ENCODE results near the gene AHNAK. TPM values are rescaled to one million over a fixed set of nuclear protein-coding genes. Genes with fewer than 3 reads are reported as not detected.

Gene AHNAK
- total and polyA plus RNA-seq, 2 donors: 35.8 to 40.1 TPM

GRCh38 chr11:62398011-62398994, 148.3 kb downstream of the AHNAK start:
- no peak overlapping the region for H3K4me3 ChIP-seq (ENCODE audit: low read length in 2 of 2)
- DNase-seq (ENCODE audit: low read depth in 6 of 9, low spot score in 9 of 9): peak in 1 of 9 donors; percentile 39
- H3K36me3 ChIP-seq (ENCODE audit: control insufficient read depth in 2 of 2, insufficient read depth in 2 of 2, low read length in 1 of 2): no peaks in the 10 kb centered on the region
- peaks cover 12 to 56% of the 10 kb centered on the region in 2 donors for H3K4me1 ChIP-seq (ENCODE audit: control insufficient read depth in 2 of 2, insufficient read depth in 2 of 2, low read length in 2 of 2)
- H3K9me3 ChIP-seq (ENCODE audit: control insufficient read depth in 2 of 2, insufficient read depth in 1 of 2, low read length in 1 of 2): no peaks in the 10 kb centered on the region
- WGBS: 54% methylated on average over 22 of the region's 22 CpGs
- no peaks in the 10 kb centered on the region for H3K27me3 ChIP-seq (ENCODE audit: control insufficient read depth in 2 of 2, insufficient read depth in 1 of 2, low read length in 1 of 2)
- peak overlapping the region in 1 of 2 donors; percentile 36 for H3K27ac ChIP-seq (ENCODE audit: low read depth in 1 of 2, low read length in 1 of 2)

DNA sequence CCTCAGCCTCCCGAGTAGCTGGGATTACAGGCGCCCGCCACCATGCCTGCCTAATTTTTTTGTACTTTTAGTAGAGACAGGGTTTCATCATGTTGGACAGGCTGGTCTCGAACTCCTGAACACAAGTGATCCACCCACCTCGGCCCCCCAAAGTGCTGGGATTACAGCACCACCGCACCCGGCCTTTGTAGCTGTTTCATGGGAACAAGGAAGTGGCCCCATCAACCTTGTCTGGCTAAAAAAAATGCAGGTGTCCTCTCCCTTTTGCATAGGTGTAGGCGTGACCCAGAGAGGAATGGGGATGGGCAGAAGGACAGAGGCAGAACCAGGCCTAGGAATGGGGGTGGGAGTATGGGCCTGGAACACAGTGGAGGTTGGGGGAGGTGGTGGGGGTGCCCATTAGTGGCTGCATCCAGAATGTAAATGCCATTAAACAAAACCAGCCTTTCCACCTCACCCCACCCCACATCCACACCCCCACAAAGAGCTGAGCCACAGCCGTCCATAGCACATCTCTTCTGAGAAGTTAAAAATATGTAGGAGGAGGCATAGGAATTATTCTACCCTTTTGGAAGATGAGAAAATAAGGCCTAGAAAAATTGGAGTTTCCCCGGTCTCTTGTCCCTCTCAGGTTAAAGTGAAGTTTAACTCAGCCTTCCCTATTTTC, 150.6 kb downstream of the AHNAK start:
- Histone ChIP-seq H3K27ac (ENCODE audit: low read depth in 1 of 2, low read length in 1 of 2) (no peak overlapping the region), H3K4me1 (ENCODE audit: control insufficient read depth in 2 of 2, insufficient read depth in 2 of 2, low read length in 2 of 2) (peaks cover 0 to 39% of the 10 kb centered on the region in 2 donors), H3K9me3 (ENCODE audit: control insufficient read depth in 2 of 2, insufficient read depth in 1 of 2, low read length in 1 of 2) (no peaks in the 10 kb centered on the region)

DNA sequence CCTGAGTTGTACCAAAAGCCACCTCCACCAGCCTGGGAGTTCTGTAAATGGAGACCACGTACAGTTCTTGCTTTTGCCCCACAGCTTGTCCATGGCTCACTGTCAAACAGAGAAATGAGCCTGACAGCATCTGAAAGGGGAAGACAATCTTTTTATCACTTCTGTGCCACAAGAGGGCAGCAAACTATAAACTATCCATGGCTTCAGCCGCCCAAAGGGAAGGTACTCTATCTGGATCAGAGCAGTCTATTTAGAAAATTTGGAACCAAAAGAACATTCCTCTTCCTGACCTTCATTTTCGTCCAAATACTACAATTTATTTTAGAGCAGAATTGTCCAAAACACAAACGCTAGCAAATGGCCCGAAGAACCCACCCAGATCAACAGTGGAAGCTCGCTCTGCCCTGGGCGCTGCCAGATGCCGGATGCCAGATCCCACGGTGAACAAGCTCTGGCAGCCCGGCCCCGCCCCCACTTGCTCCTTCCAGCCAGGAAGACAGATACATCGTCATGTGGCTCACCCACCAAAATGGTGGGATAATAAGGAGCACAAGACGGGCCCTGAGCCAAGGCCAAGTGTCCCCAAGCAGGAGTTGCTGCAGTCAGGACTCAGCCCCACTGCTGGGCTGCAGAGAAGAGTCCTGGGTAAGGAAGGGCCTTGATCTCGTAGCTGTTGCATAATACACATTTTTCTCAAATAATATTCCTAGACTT, 151.6 kb downstream of the AHNAK start:
- DNase-seq (ENCODE audit: low read depth in 6 of 9, low spot score in 9 of 9): peak; percentile 38 to 83 (median 59)
- H3K4me1 ChIP-seq (ENCODE audit: control insufficient read depth in 2 of 2, insufficient read depth in 2 of 2, low read length in 2 of 2): peaks cover 0 to 31% of the 10 kb centered on the region in 2 donors

More for the DNA sequence above, 150.6 kb downstream of the AHNAK start:
- H3K4me3 ChIP-seq (ENCODE audit: low read length in 2 of 2): no peak overlapping the region
- H3K36me3 ChIP-seq (ENCODE audit: control insufficient read depth in 2 of 2, insufficient read depth in 2 of 2, low read length in 1 of 2): no peaks in the 10 kb centered on the region
- DNase-seq (ENCODE audit: low read depth in 6 of 9, low spot score in 9 of 9): no peak
- 95% methylated on average over 10 of the region's 10 CpGs for WGBS
- no peaks in the 10 kb centered on the region for H3K27me3 ChIP-seq (ENCODE audit: control insufficient read depth in 2 of 2, insufficient read depth in 1 of 2, low read length in 1 of 2)

DNA sequence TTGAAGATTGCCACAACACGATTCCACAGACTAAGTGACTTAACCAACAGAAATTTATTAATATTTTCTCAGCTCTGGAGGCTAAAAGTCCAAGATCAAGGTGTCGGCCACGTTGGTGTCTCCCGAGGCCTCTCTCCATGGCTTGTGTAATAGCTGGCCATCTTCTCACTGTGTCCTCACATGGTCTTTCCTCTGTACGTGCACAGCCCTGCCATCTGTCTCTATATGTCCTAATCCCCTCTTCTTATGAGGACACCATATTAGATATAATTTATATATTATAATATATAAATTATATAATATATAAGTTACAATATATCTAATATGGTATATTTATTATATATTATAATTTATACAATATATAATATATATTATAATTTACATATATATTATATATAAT, 152.9 kb downstream of the AHNAK start:
- Histone ChIP-seq H3K36me3 (ENCODE audit: control insufficient read depth in 2 of 2, insufficient read depth in 2 of 2, low read length in 1 of 2) (no peaks in the 10 kb centered on the region), H3K27ac (ENCODE audit: low read depth in 1 of 2, low read length in 1 of 2) (no peak overlapping the region), H3K4me3 (ENCODE audit: low read length in 2 of 2) (no peak overlapping the region), H3K9me3 (ENCODE audit: control insufficient read depth in 2 of 2, insufficient read depth in 1 of 2, low read length in 1 of 2) (no peaks in the 10 kb centered on the region), H3K27me3 (ENCODE audit: control insufficient read depth in 2 of 2, insufficient read depth in 1 of 2, low read length in 1 of 2) (no peaks in the 10 kb centered on the region), H3K4me1 (ENCODE audit: control insufficient read depth in 2 of 2, insufficient read depth in 2 of 2, low read length in 2 of 2) (peaks cover 0 to 19% of the 10 kb centered on the region in 2 donors)
- 99% methylated on average over 5 of the region's 5 CpGs for WGBS
- no peak for DNase-seq (ENCODE audit: low read depth in 6 of 9, low spot score in 9 of 9)

More for the DNA sequence above, 151.6 kb downstream of the AHNAK start:
- H3K27me3 ChIP-seq (ENCODE audit: control insufficient read depth in 2 of 2, insufficient read depth in 1 of 2, low read length in 1 of 2): no peaks in the 10 kb centered on the region
- H3K36me3 ChIP-seq (ENCODE audit: control insufficient read depth in 2 of 2, insufficient read depth in 2 of 2, low read length in 1 of 2): no peaks in the 10 kb centered on the region
- 51% methylated on average over 14 of the region's 14 CpGs for WGBS
- no peaks in the 10 kb centered on the region for H3K9me3 ChIP-seq (ENCODE audit: control insufficient read depth in 2 of 2, insufficient read depth in 1 of 2, low read length in 1 of 2)
- H3K4me3 ChIP-seq (ENCODE audit: low read length in 2 of 2): no peak overlapping the region
- no peak overlapping the region for H3K27ac ChIP-seq (ENCODE audit: low read depth in 1 of 2, low read length in 1 of 2)

DNA sequence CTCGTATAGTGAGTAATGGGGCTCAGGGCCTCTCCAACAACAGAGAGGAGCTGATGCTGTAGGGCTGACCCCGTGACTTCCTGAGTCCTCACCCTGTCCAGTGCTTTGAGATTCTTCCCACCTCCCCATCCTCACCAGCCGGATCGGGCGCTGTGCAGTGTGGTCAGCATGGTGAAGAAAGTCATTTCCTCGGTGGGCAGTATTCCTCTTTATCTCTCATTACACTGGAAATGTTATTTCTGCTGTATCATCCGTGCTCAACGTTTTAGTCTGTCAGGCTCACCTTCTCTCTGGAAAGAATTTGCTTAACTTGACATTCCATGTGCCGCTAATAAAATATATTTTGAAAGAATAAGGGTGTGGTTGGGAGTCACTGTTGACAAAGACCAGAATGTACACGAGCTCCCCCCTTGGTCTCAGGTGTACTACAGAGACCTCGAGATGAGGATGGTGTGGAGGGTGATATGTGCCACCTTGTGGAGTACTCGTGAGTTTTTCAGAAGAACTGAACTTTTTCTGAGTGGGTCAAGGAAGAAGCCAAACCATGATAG, 153.5 kb downstream of the AHNAK start:
- Histone ChIP-seq H3K9me3 (ENCODE audit: control insufficient read depth in 2 of 2, insufficient read depth in 1 of 2, low read length in 1 of 2) (no peaks in the 10 kb centered on the region), H3K27ac (ENCODE audit: low read depth in 1 of 2, low read length in 1 of 2) (no peak overlapping the region), H3K4me3 (ENCODE audit: low read length in 2 of 2) (no peak overlapping the region), H3K4me1 (ENCODE audit: control insufficient read depth in 2 of 2, insufficient read depth in 2 of 2, low read length in 2 of 2) (peaks cover 0 to 13% of the 10 kb centered on the region in 2 donors), H3K27me3 (ENCODE audit: control insufficient read depth in 2 of 2, insufficient read depth in 1 of 2, low read length in 1 of 2) (no peaks in the 10 kb centered on the region), H3K36me3 (ENCODE audit: control insufficient read depth in 2 of 2, insufficient read depth in 2 of 2, low read length in 1 of 2) (no peaks in the 10 kb centered on the region)
- WGBS: 39% methylated on average over 12 of the region's 12 CpGs
- DNase-seq (ENCODE audit: low read depth in 6 of 9, low spot score in 9 of 9): peak in 1 of 9 donors; percentile 50

- H3K4me1 ChIP-seq (ENCODE audit: control insufficient read depth in 2 of 2, insufficient read depth in 2 of 2, low read length in 2 of 2): peaks cover 0 to 8% of the 10 kb centered on the region in 2 donors
- 83% methylated on average over 3 of the region's 3 CpGs for WGBS
- no peak for DNase-seq (ENCODE audit: low read depth in 6 of 9, low spot score in 9 of 9)
Measured at GRCh38 chr11:62392506-62392905, 154.1 kb downstream of the AHNAK start.

DNA sequence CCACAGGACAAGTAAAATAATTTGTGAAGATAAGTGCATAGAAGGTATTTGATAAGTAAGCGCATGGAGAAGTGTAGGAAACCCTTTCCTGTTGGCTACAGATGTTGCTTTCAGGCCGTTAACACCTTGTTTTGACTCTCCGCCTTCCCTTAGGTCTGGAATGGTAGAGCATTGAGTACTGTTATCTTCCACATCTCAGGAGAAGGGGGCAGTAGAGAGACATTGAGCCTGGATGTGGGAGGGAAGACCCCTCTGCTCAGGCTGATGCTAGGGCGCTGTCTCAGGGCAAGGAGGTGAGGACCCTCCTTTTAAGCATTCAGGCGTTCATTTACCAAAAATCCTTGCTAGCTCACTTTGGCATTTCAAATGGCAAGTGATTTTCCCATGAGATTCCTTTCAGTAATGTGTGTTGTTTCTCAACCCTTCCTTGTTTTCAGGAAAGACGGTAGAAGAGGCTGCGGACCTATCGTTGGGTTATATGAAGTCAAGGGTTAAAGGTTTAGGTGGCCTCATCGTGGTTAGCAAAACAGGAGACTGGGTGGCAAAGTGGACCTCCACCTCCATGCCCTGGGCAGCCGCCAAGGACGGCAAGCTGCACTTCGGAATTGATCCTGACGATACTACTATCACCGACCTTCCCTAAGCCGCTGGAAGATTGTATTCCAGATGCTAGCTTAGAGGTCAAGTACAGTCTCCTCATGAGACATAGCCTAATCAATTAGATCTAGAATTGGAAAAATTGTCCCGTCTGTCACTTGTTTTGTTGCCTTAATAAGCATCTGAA, 154.8 kb downstream of the AHNAK start:
- DNase-seq (ENCODE audit: low read depth in 6 of 9, low spot score in 9 of 9): no peak
- no peaks in the 10 kb centered on the region for H3K27me3 ChIP-seq (ENCODE audit: control insufficient read depth in 2 of 2, insufficient read depth in 1 of 2, low read length in 1 of 2)
- H3K4me1 ChIP-seq (ENCODE audit: control insufficient read depth in 2 of 2, insufficient read depth in 2 of 2, low read length in 2 of 2): peaks cover 0 to 8% of the 10 kb centered on the region in 2 donors
- no peaks in the 10 kb centered on the region for H3K9me3 ChIP-seq (ENCODE audit: control insufficient read depth in 2 of 2, insufficient read depth in 1 of 2, low read length in 1 of 2)
- WGBS: 97% methylated on average over 16 of the region's 16 CpGs
- no peaks in the 10 kb centered on the region for H3K36me3 ChIP-seq (ENCODE audit: control insufficient read depth in 2 of 2, insufficient read depth in 2 of 2, low read length in 1 of 2)
- H3K4me3 ChIP-seq (ENCODE audit: low read length in 2 of 2): no peak overlapping the region
- H3K27ac ChIP-seq (ENCODE audit: low read depth in 1 of 2, low read length in 1 of 2): no peak overlapping the region

More at GRCh38 chr11:62392506-62392905, 154.1 kb downstream of the AHNAK start:
- no peaks in the 10 kb centered on the region for H3K27me3 ChIP-seq (ENCODE audit: control insufficient read depth in 2 of 2, insufficient read depth in 1 of 2, low read length in 1 of 2)
- H3K9me3 ChIP-seq (ENCODE audit: control insufficient read depth in 2 of 2, insufficient read depth in 1 of 2, low read length in 1 of 2): no peaks in the 10 kb centered on the region
- H3K36me3 ChIP-seq (ENCODE audit: control insufficient read depth in 2 of 2, insufficient read depth in 2 of 2, low read length in 1 of 2): no peaks in the 10 kb centered on the region
- no peak overlapping the region for H3K27ac ChIP-seq (ENCODE audit: low read depth in 1 of 2, low read length in 1 of 2)
- no peak overlapping the region for H3K4me3 ChIP-seq (ENCODE audit: low read length in 2 of 2)

DNA sequence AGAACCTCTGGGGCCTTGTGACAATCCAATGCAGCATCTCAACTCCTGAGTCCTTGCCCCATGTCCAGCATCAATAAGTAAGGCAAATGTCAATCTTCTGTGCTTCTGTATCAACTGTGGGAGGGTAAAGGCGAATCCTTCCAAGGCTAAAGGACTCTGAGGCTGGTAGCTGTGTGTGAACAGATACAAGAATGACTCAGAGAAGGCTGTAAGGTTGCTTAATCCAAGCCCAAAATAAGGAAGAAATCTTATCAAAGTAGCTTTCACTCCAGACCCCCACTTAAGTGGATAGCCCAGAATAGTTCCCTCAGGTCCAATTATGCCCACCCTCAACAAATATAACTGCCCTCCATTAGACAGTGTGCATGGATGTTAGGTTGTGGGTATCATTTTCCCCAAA, 155.9 kb downstream of the AHNAK start:
- DNase-seq (ENCODE audit: low read depth in 6 of 9, low spot score in 9 of 9): no peak
- Histone ChIP-seq H3K4me1 (ENCODE audit: control insufficient read depth in 2 of 2, insufficient read depth in 2 of 2, low read length in 2 of 2) (peaks cover 0 to 10% of the 10 kb centered on the region in 2 donors), H3K9me3 (ENCODE audit: control insufficient read depth in 2 of 2, insufficient read depth in 1 of 2, low read length in 1 of 2) (no peaks in the 10 kb centered on the region), H3K27ac (ENCODE audit: low read depth in 1 of 2, low read length in 1 of 2) (no peak overlapping the region), H3K4me3 (ENCODE audit: low read length in 2 of 2) (no peak overlapping the region), H3K36me3 (ENCODE audit: control insufficient read depth in 2 of 2, insufficient read depth in 2 of 2, low read length in 1 of 2) (no peaks in the 10 kb centered on the region), H3K27me3 (ENCODE audit: control insufficient read depth in 2 of 2, insufficient read depth in 1 of 2, low read length in 1 of 2) (no peaks in the 10 kb centered on the region)
- WGBS: 54% methylated on average over 1 of the region's 1 CpG
